ENCODE measurements around the gene GFRA1. TPM values are rescaled to one million over a fixed set of nuclear protein-coding genes. Genes with fewer than 3 reads are reported as not detected.

The GFRA1 gene
- total and polyA plus RNA-seq, 8 donors: 1.9 to 3.5 (median 2.8) TPM

- no peaks in the 10 kb centered on the region for H3K4me1 ChIP-seq
- no peaks in the 10 kb centered on the region for H3K36me3 ChIP-seq
- ATAC-seq (no peak), DNase-seq (no peak)
- no peaks in the 10 kb centered on the region for H3K9me3 ChIP-seq
- intact Hi-C loops (cut with DNase I): no loop called here
- no peak overlapping the region for H3K27ac ChIP-seq
- TF ChIP-seq CTCF (IDR thresholded peaks at IDR 0.05): no peak
- no peak overlapping the region for H3K4me3 ChIP-seq
- H3K27me3 ChIP-seq: no peaks in the 10 kb centered on the region
Measured at GRCh38 chr10:116015583-116016333, 257.2 kb downstream of the GFRA1 start.

- H3K9me3 ChIP-seq: peaks cover 0 to 3% of the 10 kb centered on the region in 2 donors
- H3K27ac ChIP-seq: no peak overlapping the region
- ATAC-seq: no peak
- DNase-seq: no peak
- TF ChIP-seq CTCF (IDR thresholded peaks at IDR 0.05): no peak
- H3K4me1 ChIP-seq: no peaks in the 10 kb centered on the region
- H3K36me3 ChIP-seq: no peaks in the 10 kb centered on the region
- H3K27me3 ChIP-seq: no peaks in the 10 kb centered on the region
- intact Hi-C loops (cut with DNase I): no loop called here
- no peak overlapping the region for H3K4me3 ChIP-seq
Measured at GRCh38 chr10:116014871-116015582, 258.0 kb downstream of the GFRA1 start.

GRCh38 chr10:116014326-116014725 is 258.7 kb downstream of the GFRA1 start:
- TF ChIP-seq CTCF (IDR thresholded peaks at IDR 0.05): no peak
- intact Hi-C loops (cut with DNase I): no loop called here
- DNase-seq: no peak

GRCh38 chr10:116011929-116012328 is 261.1 kb downstream of the GFRA1 start:
- Histone ChIP-seq H3K27me3 (no peaks in the 10 kb centered on the region), H3K9me3 (peaks cover 0 to 9% of the 10 kb centered on the region in 2 donors), H3K4me3 (no peak overlapping the region), H3K36me3 (no peaks in the 10 kb centered on the region), H3K4me1 (no peaks in the 10 kb centered on the region), H3K27ac (no peak overlapping the region)
- TF ChIP-seq CTCF (IDR thresholded peaks at IDR 0.05): no peak
- intact Hi-C loops (cut with DNase I): no loop called here
- no peak for DNase-seq
- ATAC-seq: no peak

More at GRCh38 chr10:116014326-116014725, 258.7 kb downstream of the GFRA1 start:
- Histone ChIP-seq H3K36me3 (no peaks in the 10 kb centered on the region), H3K27me3 (no peaks in the 10 kb centered on the region), H3K9me3 (peaks cover 0 to 6% of the 10 kb centered on the region in 2 donors), H3K27ac (no peak overlapping the region), H3K4me1 (no peaks in the 10 kb centered on the region), H3K4me3 (no peak overlapping the region)
- no peak for ATAC-seq

- intact Hi-C loops (cut with DNase I): no loop called here
Measured at GRCh38 chr10:116007256-116007891, 265.6 kb downstream of the GFRA1 start.

More at GRCh38 chr10:116007256-116007891, 265.6 kb downstream of the GFRA1 start:
- Histone ChIP-seq H3K27ac (no peak overlapping the region), H3K9me3 (peaks cover 0 to 9% of the 10 kb centered on the region in 2 donors), H3K4me3 (no peak overlapping the region), H3K27me3 (no peaks in the 10 kb centered on the region), H3K36me3 (no peaks in the 10 kb centered on the region), H3K4me1 (no peaks in the 10 kb centered on the region)
- DNase-seq: no peak
- no peak for TF ChIP-seq CTCF (IDR thresholded peaks at IDR 0.05)
- no peak for ATAC-seq

Data from left lung (tissue), 10 donors.